Heart left ventricle (tissue), 13 donors: ENCODE results near the gene PRDX6.

Experiments
- POLR2A ChIP-seq, 2 donors: fragments of 450-650 bp; IDR thresholded peaks; one replicate each; pipeline ENCODE4 v1.6.1; 2017; ENCODE audit warnings: antibody characterized with exemption in 2 of 2, mild to moderate bottlenecking in 2 of 2, moderate library complexity in 2 of 2
- TF ChIP-seq, protein P1 (sequence below), 12 donors: fragments of 200-600 bp; sonication (generic) in 4 of 12; IDR thresholded peaks; one replicate each; pipeline versions ENCODE4 v1.5.0 to v1.8.0; 2018 to 2022; ENCODE audit warnings: antibody characterized with exemption in 12 of 12, mild to moderate bottlenecking in 5 of 12
- donor health status: ischemic (EF 13 %, LVEDD 7.1; RV severe dilation, severe dysfunction).
- donor health status: DM: no; HTN: yes; CAD: no.
- donor health status: DM: no; HTN: no; CAD: no.
- donor health status: ischemic (EF 25% LVEDD 6.9; RV normal size, moderate dysfunction).
- donor health status: ischemic (EF 25% LVEDD 5.7; RV mildly dilated, moderate dysfunction).
- donor health status: ischemic (EF 35%, LVEDD 5.7; RV mildly dilated, moderate dysfunction).
- donor health status: nonischemic (EF 11% LVEDD 7.7; RV severe dilation, severe dysfunction).
- donor health status: DM: yes; HTN: yes; CAD: no.
- donor health status: PGD.
- donor health status: ischemic (EF 29% LVEDD 5.4; RV normal size, mild dysfunction).
- donor health status: nonischemic (EF 23%, LVEDD 6.1; RV moderate dilation, normal function).

GRCh38 chr1:173474097-173474779, 2.9 kb upstream of the PRDX6 start:
- TF ChIP-seq, protein P1, sequence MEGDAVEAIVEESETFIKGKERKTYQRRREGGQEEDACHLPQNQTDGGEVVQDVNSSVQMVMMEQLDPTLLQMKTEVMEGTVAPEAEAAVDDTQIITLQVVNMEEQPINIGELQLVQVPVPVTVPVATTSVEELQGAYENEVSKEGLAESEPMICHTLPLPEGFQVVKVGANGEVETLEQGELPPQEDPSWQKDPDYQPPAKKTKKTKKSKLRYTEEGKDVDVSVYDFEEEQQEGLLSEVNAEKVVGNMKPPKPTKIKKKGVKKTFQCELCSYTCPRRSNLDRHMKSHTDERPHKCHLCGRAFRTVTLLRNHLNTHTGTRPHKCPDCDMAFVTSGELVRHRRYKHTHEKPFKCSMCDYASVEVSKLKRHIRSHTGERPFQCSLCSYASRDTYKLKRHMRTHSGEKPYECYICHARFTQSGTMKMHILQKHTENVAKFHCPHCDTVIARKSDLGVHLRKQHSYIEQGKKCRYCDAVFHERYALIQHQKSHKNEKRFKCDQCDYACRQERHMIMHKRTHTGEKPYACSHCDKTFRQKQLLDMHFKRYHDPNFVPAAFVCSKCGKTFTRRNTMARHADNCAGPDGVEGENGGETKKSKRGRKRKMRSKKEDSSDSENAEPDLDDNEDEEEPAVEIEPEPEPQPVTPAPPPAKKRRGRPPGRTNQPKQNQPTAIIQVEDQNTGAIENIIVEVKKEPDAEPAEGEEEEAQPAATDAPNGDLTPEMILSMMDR (IDR thresholded peaks at IDR 0.05) = no peak
- no peak for TF ChIP-seq POLR2A (IDR thresholded peaks at IDR 0.05)
